Activated CD8-positive, alpha-beta T cell treated with anti-CD3 and anti-CD28 coated beads for 36 hours (primary cell): ENCODE data around the gene S100A6. TPM values are rescaled to one million over a fixed set of nuclear protein-coding genes. Genes with fewer than 3 reads are reported as not detected.

Source experiments
- ATAC-seq: fragments of 200-7000 bp; cut with Tn5 transposase; one replicate; pipeline ENCODE4 v1.10.0; 2021; ENCODE audit warnings: mild to moderate bottlenecking, moderate library complexity
- CTCF ChIA-PET: fragments of 350-600 bp; sonication (Branson Sonifier 250); formaldehyde crosslinking; loops from one replicate; lab custom pipeline; 2021; ENCODE audit warnings: antibody characterized with exemption; lab: Charles Lee
- POLR2A ChIA-PET: fragments of 350-600 bp; sonication (Branson Sonifier 250); formaldehyde crosslinking; loops from one replicate; lab custom pipeline; 2021; ENCODE audit warnings: antibody characterized with exemption; lab: Charles Lee
- DNase-seq: peaks from one replicate; pipeline ENCODE4 v3.0.0-alpha.2; 2020
- H3K27ac Mint-ChIP-seq: one replicate; pipeline ENCODE4 v1.8.0; 2021; ENCODE audit warnings: mild to moderate bottlenecking, mixed read lengths
- H3K27me3 Mint-ChIP-seq: one replicate; pipeline ENCODE4 v1.8.0; 2021; ENCODE audit warnings: mixed read lengths
- H3K36me3 Mint-ChIP-seq: one replicate; pipeline ENCODE4 v1.8.0; 2021; ENCODE audit warnings: low read depth, mixed read lengths
- H3K4me1 Mint-ChIP-seq: one replicate; pipeline ENCODE4 v1.8.0; 2021; ENCODE audit warnings: low read depth, mixed read lengths
- H3K4me3 Mint-ChIP-seq: one replicate; pipeline ENCODE4 v1.8.0; 2021; ENCODE audit warnings: mild to moderate bottlenecking, moderate library complexity, mixed read lengths
- H3K9me3 Mint-ChIP-seq: one replicate; pipeline ENCODE4 v1.8.0; 2021; ENCODE audit warnings: mixed read lengths
- CTCF ChIP-seq: fragments of 200-600 bp; IDR thresholded peaks from one replicate; pipeline ENCODE4 v1.8.0; 2022; ENCODE audit warnings: antibody characterized with exemption, mild to moderate bottlenecking
- intact Hi-C: fragments of 100-400 bp; cut with micrococcal nuclease; formaldehyde crosslinking; loops from one replicate; pipeline ENCODE4 v1.10.0; 2022
- total RNA-seq, 2 experiments: library from RNA; stranded (reverse); gene quantifications; one replicate each; pipeline ENCODE4 v1.2.3, GENCODE V29; 2021

S100A6 gene
- total RNA-seq, 2 experiments from 2014 or later, result 200 to 211 TPM

GRCh38 chr1:153553830-153554541, 18.2 kb upstream of the S100A6 start:
- POLR2A ChIA-PET, result interaction anchor here (0.9 to 1.0 kb wide), 4 partner anchors 9 to 19 kb away, joined by 3 to 4 read pairs (median 4); partner anchors contain the start of gene S100A4
- TF ChIP-seq CTCF, result no peak
- ATAC-seq (no peak), DNase-seq (no peak)
- H3K4me1 Mint-ChIP-seq, result no peaks in the 10 kb centered on the region
- H3K9me3 Mint-ChIP-seq, result no peaks in the 10 kb centered on the region
- H3K4me3 Mint-ChIP-seq, result no peak overlapping the region
- no peak overlapping the region for H3K27ac Mint-ChIP-seq
- no peaks in the 10 kb centered on the region for H3K27me3 Mint-ChIP-seq
- CTCF ChIA-PET, result interaction anchor here (0.6 to 1.7 kb wide), 5 partner anchors 8 to 43 kb away, joined by 3 to 7 read pairs (median 3); no protein-coding TSS in a partner anchor
- intact Hi-C loops, result no loop called here
- H3K36me3 Mint-ChIP-seq, result no peaks in the 10 kb centered on the region

- H3K9me3 Mint-ChIP-seq, result no peaks in the 10 kb centered on the region
- ATAC-seq (no peak), DNase-seq (no peak)
- H3K36me3 Mint-ChIP-seq, result no peaks in the 10 kb centered on the region
- H3K4me3 Mint-ChIP-seq, result no peak overlapping the region
- H3K27ac Mint-ChIP-seq, result no peak overlapping the region
- ChIA-PET POLR2A (interaction anchor here (1.0 kb wide), 2 partner anchors 8 to 15 kb away, joined by 3 to 4 read pairs; no protein-coding TSS in a partner anchor), CTCF (interaction anchor here (0.9 to 1.7 kb wide), 4 partner anchors 10 to 43 kb away, joined by 3 to 7 read pairs (median 4); partner anchors contain the start of gene S100A5)
- no peak for TF ChIP-seq CTCF
- H3K4me1 Mint-ChIP-seq, result no peaks in the 10 kb centered on the region
- intact Hi-C loops, result no loop called here
- no peaks in the 10 kb centered on the region for H3K27me3 Mint-ChIP-seq
These were observed 17.3 kb upstream of the S100A6 start for GRCh38 chr1:153553096-153553495.

- H3K27me3 Mint-ChIP-seq, result no peaks in the 10 kb centered on the region
- peaks cover 2% of the 10 kb centered on the region for H3K4me1 Mint-ChIP-seq
- ATAC-seq (no peak), DNase-seq (no peak)
- TF ChIP-seq CTCF, result no peak
- no peak overlapping the region for H3K4me3 Mint-ChIP-seq
- intact Hi-C loops, result no loop called here
- no peaks in the 10 kb centered on the region for H3K9me3 Mint-ChIP-seq
- H3K27ac Mint-ChIP-seq, result no peak overlapping the region
- no peaks in the 10 kb centered on the region for H3K36me3 Mint-ChIP-seq
- ChIA-PET POLR2A (interaction anchor here (0.6 to 2.0 kb wide), 4 partner anchors 9 to 43 kb away, joined by 3 to 7 read pairs (median 4); partner anchors contain the start of gene S100A6), CTCF (interaction anchor here (1.0 to 3.2 kb wide), 3 partner anchors 10 to 20 kb away, joined by 3 to 20 read pairs (median 4); partner anchors contain the start of gene S100A5)
These were observed 16.5 kb upstream of the S100A6 start for GRCh38 chr1:153552335-153552734.

- no peaks in the 10 kb centered on the region for H3K9me3 Mint-ChIP-seq
- no peak for DNase-seq
- H3K27me3 Mint-ChIP-seq, result no peaks in the 10 kb centered on the region
- H3K36me3 Mint-ChIP-seq, result no peaks in the 10 kb centered on the region
- intact Hi-C loops, result no loop called here
- H3K4me3 Mint-ChIP-seq, result no peak overlapping the region
- POLR2A ChIA-PET, result interaction anchor here (1.2 to 2.0 kb wide), 5 partner anchors 13 to 21 kb away, joined by 3 to 7 read pairs (median 4); partner anchors contain the start of gene S100A6
- ATAC-seq, result no peak
- peaks cover 12% of the 10 kb centered on the region for H3K4me1 Mint-ChIP-seq
- TF ChIP-seq CTCF, result no peak
- CTCF ChIA-PET, result interaction anchor here (1.2 to 3.2 kb wide), 7 partner anchors 8 to 40 kb away, joined by 3 to 20 read pairs (median 5); partner anchors contain the start of gene S100A5
- no peak overlapping the region for H3K27ac Mint-ChIP-seq
These were observed 15.2 kb upstream of the S100A6 start for GRCh38 chr1:153550827-153551500.
